Measurements from ENCODE around the gene CATSPER4.

Gene CATSPER4

DNA sequence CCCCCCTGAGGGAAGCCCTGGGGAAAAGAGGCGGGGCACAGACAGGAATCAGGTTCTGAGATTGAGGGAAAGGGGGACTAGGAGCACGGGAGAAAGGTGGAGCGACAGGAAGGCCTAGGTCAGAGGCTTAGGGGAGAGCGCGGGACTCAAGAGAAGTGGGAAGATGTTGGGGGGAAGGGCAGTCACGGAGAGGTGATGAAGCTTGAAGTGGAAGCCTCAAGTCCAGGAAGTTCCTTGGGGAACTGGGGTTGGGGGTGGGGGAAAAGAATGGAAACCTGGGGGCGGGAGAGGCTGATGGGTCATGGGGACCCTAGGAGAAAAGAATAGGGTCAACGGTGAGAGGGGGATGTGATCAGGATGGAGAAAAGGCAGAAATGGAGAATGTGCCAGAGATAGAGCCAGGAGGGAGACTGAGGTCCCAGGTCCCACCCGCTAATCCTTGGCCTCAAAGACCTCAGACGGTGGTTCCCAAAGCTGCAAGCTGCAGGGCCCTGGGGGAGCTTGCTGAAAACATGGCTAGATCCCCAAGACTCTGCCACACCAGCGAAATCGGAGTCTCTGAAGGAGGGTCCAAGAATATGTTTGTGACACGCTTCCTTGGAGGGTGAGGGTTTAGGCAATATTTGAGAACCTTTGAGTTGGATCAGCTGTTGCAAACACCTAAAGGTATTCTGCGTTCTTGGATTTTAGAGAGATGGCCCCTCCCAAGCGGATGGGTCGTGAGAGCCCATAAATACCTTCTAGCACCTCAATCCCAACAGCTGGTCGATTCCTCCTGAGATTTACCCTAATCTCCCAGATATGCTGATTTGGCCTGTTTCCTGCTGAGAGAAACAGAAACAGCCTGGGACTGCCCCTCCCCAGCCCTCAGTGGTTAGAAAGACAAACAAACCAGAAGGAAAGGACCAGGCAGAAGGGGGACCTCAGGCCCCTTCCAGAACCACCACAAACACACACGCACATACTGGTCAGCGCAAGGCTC is 25.2 kb upstream of the CATSPER4 start:
- DNase-seq (ENCODE audit: low read depth), result no peak

DNA sequence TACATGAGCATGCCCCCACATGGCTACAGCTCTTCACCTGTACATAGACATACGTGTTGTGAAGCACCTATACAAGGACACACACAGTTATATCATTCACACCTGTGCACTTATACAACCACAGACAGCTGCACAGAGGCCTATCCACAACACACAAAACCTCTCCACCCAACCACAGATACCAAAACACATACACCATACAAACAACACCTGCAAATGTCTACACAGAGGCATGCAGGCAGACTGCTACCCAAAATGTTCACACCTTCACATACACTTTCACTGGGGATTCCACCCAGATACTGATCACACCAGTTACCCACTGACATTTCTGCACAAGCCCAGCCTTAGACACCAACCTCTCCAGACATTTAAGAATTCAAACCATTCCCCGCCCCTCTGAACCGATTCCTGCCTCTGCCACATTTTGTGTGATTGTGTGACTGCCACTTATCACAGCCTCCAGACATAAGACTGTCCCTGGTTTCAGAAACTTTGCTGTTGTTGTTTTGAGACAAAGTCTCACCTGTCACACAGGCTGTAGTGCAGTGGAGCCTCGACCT is 23.6 kb upstream of the CATSPER4 start:
- DNase-seq (ENCODE audit: low read depth), result no peak

DNA sequence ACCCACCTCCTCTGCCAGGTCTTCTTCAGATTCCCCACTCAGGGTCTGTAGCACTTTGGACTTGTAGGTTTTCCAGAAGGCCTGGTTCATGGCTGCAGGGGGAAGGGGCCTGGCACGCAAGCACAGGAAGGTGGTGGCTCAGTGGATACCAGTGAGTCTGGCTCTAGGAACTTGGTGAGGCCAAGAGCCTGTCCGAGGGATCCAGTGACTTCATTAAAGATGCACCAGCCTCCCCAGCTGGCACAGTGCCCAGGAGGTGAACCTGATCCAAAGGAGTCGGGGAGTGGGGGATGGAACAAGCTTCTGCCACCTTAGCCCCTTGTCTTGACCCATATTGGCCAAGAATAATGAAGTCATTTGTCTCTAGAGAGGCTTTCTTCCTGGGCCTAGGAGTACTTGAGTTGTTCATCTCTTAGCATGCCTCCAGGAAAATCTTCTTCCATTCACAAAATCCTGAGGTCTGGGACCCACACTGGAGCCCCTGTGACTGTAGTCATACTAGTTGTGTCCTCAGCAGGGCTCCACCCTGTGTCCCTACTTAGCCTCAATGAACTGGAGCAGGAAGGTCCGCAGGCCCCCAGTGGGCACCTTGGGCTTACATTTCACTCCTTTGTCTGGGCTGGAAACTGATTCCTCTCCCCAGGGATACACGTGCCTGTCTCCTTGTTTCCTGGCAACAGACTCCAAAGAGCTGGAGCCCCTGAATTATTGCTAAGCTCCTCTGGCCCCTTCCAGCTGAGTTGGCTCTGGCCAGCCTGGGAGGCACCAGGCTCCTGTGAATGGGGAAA is 21.8 kb upstream of the CATSPER4 start, which contains the start of gene C1orf232:
C1orf232 (minus strand) TSS at position 554 of the 788 bp plus-strand sequence; CDS start at position 90, 464 bp downstream.
- DNase-seq (ENCODE audit: low read depth), result no peak

DNA sequence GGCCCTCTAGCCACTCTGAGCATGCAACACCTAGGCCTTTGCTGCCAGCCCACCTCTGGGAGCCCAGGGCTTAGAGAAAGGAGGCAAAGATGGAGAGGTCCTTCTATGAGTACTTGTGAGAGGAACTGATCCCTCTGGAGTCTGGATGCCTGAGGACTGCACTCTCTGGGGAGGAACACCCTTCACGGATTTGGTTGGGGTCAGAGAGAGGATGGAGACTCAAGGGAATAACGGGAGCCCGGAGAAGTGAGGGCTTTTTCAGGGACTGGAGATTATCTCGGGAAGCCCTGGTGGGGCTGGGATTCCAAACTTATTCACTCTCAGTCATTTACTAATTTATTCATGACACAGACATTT is 21.2 kb upstream of the CATSPER4 start:
- DNase-seq (ENCODE audit: low read depth), result no peak

DNA sequence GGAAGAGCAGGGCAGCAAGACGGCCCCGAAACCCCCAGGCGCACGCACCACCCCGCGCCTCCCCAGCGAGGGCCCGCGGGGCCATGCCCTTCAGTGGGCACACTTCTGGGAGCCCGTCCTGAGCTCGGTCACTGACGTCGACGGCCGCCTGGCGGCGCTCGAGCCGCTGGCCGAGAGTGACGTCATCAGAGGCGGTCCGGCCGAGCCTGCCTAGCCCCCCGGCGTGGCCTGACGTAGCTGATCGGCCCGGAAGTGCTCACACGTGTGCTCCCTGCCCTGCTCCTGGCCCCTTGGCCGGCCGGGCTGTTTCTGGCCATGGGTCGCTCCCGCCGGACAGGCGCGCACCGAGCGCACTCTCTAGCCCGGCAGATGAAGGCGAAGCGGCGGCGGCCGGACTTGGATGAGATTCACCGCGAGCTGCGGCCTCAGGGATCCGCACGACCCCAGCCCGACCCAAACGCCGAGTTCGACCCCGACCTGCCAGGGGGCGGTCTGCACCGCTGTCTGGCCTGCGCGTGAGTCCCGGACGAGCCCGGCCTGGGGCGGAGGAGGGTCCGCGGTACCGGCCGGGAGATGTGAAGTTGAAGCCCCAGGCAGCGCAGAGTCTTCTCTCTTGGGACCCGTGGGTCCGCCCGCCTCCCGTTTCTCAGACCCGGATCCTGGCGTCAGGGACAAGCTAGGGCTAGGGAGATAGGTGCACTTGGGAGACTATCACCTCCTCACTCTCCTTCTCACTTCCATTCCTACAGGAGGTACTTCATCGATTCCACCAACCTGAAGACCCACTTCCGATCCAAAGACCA is 20.5 kb upstream of the CATSPER4 start, which contains the start of gene ZNF593:
ZNF593 (plus strand) TSS at position 240 of the 803 bp plus-strand sequence; CDS start at position 316, 76 bp downstream.
- peak; percentile 88 for DNase-seq (ENCODE audit: low read depth)

DNA sequence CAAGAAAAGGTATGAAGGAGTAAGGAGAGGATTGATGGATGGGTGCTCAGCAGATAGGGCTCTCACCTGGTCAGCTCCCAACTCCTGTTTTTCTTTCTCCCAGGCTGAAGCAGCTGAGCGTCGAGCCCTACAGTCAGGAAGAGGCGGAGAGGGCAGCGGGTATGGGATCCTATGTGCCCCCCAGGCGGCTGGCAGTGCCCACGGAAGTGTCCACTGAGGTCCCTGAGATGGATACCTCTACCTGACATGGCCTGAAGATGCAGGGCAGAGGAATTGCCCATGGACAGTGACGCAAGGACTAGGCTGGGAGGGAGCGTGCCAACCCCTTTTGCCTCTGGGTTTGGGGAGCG is 20.0 kb upstream of the CATSPER4 start:
- DNase-seq (ENCODE audit: low read depth), result no peak

DNA sequence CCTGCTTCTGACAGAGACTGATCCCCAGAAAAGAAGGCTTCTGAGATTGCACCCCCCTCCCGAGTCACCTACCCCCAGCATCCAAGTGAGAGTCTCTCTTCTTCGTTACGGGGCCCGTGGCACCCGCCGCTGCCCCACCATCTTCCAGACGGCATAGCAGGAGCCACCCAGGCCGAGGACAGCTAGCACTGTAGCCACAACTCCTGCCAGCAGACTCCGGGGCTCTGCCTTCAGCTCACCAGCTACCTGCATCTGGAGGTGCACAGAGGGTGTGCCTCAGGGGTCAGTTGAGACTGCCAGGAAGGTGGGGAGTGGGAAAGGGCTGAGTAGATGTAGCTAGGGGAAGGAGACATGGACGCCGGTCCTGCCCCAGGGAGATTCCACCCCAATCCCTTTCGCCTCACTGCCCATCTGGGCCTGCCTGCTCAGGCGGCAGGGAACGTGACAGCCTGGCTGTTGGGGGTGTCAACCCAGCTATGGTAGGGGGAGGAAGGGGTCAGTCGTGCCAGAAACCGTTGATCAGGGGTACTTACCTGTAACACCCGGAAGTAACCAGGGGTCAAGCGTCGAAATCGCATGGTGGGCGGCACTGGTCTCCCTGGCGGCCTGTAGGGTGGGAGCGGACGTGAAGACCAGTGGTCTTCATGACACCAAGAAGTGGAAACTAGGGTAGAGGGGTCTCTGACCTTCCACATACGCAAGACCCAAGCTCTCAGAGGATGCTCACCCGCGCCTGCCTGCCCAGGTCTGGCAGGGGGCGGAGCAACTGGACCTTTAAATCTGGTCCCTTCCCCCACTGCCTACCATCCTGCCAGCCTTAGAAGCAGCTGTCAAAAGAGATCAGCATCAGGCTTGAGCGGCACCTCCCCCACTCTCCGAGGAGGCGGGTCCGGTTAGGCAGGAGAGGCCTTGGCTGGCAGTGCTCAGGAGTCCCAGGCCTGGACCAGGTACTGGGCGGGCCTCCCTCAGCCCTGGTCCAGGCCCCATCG is 19.0 kb upstream of the CATSPER4 start, which contains the start of gene ZNF593OS:
ZNF593OS (minus strand) TSS at position 749 of the 989 bp plus-strand sequence; CDS start at position 578, 171 bp downstream.
- DNase-seq (ENCODE audit: low read depth), result no peak

DNA sequence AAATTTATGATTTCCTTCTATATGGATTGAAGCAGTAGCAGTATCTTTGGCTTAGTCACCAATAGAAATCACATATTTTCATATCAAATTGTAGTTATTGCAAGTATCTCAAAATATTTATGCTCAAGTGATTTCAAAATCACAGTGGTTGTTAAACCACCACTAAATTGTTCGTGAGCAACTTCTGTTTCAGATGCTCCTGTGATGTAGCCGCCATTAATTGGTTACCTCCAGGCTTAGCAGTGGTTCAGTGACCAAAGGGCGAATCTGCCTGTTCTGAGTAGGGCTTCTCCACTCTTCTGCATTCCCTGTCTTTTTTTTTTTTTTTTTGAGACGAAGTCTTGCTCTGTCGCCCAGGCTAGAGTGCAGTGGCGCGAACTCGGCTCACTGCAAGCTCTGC is 15.1 kb upstream of the CATSPER4 start:
- DNase-seq (ENCODE audit: low read depth), result no peak

DNA sequence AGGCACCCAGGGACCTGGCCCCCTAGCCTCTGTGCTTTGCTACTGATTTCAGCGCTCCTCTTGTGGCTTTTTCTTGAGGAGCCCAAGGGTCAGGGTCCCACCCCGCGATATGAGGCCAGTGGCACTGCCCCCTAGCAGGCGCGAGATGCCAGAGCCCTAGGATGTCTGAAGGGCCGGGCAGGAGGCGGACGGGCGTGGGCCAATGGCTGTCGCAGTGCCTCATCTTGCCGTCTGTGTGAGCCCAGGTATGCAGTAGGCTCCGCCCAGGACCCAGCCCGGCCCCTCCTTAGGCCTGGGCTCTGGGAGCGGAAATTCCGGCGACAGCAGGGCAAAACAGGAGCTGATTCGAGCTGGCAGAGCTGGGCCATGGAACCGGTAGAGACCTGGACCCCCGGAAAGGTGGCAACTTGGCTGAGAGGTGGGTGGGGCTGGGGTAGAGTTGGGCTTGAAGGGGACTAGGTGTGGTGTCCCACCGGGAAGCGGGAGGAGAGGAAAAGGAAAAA is 13.2 kb upstream of the CATSPER4 start, which contains the start of gene CNKSR1:
CNKSR1 (plus strand) TSS at position 310 of the 503 bp plus-strand sequence; CDS start at position 367, 57 bp downstream.
- DNase-seq (ENCODE audit: low read depth), result no peak

DNA sequence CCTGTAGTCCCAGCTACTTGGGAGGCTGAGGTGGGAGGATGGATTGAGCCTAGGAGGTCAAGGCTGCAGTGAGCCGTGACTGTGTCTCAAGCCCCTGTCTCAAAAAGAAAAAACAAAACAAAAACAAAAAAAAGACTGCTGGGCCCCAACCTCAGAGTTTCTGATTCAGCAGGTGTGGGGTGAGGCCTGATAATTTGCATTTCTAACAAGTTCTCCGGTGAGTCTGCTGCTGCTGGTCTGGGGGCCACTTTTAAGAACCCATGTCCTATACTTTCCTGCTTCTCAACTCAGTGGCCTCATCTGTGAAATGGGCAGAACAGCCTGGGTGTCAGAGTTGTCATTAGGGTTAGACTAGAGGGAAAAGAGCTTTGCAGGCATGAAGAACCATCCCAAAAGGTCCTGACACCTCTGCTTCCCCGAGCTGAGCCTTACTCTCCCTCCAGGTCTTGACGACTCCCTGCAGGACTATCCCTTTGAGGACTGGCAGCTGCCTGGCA is 10.3 kb upstream of the CATSPER4 start:
- DNase-seq (ENCODE audit: low read depth), result no peak

DNA sequence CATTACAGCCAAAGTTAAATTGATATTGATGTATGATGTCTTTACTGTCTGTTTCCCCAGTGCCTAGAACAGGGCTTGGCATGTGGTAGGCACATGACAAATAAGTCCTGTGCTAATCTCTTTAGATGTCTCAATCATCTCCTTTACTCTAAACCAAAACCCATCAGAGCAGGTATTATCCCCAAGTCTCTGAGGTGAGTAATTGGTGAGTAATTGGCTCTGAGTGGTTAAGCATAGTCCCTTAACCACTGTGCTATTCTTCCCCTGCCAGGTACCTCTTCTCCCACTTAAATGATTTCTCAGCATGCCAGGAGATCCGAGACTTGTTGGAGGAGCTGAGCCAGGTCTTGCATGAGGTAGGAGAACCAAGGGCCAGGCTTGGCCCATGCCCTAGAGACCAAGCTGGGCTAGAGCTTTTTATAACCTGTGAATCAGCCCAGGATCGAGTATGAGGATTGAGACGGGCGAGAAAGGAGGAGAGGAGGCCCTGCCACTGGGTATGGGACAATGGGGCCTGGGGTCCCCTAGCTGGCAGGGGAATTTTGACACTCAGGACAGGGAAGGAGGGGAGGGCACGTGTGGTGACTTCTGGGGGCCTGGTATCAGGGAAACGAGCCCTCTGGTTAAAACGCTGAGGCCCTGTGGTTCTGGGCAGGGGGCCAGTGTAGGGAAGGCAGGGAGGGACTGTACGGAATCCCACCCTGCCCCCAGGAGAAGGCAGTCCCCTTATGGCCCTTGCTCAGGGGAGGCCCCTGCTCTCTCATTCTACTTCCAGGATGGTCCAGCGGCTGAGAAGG is 8.6 kb upstream of the CATSPER4 start:
- no peak for DNase-seq (ENCODE audit: low read depth)

DNA sequence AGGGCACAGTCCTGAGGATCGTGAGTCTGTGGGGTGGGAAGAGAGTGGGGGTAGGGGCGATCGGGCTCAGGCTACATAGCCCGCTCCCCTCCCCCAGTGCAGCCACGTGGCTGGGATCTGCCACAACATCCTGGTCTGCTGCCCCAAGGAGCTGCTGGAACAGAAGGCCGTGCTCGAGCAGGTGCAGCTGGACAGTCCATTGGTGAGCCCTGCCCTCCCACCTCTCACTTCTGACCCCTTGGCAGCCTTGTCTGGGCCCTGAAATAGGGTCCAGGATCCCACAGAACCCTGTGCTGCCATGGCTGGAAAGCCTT is 8.1 kb upstream of the CATSPER4 start:
- no peak for DNase-seq (ENCODE audit: low read depth)

DNA sequence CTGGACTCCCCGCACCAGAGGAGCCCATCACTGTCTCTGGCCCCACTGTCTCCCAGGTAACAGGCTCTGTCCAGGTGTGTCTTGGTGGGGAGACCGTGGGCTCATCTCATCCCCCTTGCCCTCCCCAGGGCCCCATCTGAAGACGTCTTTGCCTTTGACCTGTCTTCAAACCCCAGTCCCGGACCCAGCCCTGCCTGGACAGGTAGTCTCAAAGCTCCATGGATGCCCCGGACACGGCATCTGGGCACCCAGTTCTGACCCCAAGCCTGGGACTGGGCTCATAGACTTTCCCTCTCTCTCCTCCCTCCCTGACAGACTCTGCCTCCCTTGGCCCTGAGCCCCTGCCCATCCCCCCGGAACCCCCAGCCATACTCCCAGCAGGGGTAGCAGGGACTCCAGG is 6.3 kb upstream of the CATSPER4 start:
- DNase-seq (ENCODE audit: low read depth), result no peak

DNA sequence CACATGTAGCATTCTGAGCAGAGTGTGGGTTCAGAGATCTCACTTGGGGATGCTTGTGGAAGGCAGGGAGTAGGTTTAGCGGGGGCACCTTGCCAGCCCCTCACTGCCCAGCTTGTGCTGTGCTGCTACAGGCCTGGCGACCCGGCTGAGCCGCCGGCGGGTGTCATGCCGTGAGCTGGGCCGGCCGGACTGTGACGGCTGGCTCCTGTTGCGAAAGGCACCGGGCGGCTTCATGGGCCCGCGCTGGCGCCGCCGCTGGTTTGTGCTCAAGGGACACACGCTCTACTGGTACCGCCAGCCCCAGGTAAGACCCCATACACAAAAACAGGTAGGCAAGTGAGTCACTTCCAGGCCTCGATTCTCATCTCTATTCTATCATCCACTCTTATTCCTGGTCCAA is 5.5 kb upstream of the CATSPER4 start:
- no peak for DNase-seq (ENCODE audit: low read depth)

DNA sequence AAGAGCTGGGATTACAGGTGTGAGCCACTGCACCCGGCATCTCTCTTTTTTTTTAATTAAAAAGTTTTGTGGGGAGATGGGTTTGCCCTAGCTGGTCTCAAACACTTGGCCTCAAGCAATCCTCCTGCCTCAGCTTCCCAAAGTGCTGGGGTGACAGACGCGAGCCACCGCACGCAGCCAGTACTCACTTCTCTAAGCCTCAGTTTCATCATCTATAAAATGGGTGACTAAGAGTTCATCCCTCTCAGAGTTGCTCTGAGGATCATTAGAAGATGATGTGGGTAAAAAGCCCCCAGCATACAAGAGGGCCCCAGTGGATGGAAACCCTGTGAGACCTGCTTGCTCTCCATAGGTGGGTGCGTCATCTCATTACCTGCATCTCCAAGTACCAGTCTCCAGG is 2.5 kb upstream of the CATSPER4 start:
- no peak for DNase-seq (ENCODE audit: low read depth)

DNA sequence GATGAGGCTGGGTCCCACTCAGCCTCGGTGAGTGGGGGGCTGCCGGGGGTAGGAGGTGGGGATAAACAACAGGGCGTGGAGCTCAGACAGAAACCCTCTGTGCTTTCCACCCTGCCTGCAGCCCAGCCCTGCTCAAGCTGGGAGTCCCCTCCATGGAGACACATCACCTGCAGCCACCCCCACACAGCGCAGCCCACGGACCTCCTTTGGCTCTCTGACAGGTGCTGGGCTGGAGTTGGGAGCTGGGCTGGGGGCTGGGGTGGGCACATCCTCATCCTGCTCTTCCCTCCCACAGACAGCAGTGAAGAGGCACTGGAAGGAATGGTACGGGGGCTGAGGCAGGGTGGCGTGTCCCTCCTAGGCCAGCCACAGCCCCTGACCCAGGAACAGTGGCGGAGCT is 1.9 kb upstream of the CATSPER4 start:
- DNase-seq (ENCODE audit: low read depth), result no peak

DNA sequence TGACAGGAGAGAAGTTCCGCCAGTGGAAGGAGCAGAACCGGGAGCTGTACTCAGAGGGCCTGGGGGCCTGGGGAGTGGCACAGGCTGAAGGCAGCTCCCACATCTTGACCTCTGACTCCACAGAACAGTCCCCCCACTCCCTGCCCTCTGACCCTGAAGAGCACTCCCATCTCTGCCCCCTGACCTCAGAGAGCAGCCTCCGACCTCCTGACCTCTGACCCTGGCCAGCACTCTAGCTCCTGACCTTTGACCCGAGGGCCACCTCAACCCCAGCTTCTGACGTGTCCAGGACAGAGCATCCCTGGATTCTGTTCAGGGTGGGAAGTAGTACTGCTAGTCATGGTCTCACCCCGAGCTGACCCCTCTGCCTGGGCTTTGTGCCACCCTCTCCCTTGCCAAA is 1.1 kb upstream of the CATSPER4 start:
- DNase-seq (ENCODE audit: low read depth), result no peak

DNA sequence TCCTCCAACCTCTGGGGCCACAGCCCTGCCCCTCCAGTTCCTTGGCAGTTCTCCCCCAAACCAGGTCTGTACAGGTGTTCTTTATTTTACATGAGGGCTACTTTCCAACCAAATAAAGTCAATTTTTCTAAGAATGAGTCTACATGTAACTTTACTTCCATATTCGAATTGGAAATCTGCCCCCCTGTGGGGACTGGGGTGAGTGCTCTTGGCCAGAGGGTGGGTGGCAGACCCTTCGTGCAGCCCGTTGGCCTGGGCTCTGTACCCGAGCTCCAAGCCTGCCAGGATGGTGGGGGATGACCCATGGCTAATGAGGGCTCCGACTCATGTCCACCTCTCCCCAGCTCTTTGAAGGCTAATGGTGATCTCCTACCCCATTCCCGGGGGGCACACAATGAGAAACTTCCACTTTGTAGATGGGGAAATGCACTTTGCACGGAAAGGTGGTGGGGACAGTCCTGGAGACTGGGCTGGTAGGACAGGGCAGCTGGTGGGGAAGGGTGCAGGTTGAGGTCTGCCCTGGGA is 589 bp upstream of the CATSPER4 start:
- no peak for DNase-seq (ENCODE audit: low read depth)

DNA sequence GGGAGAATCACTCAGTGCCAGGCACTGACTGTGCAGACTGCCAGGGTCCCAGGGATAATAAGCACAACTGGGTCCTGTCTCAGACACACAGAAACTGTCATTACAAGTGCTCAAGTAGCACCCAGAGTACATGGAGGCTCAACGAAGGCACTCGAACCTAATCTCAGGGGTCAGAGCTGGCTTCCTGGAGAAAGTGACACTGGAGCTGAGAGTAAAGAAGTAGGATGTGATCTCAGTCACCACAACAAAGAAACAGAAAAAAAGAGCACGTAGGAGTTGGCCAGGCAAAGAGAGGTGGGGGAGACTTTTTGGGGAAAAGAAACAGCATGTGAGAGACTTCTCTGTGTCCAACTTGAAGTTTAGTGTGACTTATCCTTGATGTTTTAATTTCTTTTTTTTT is 1.3 kb downstream of the CATSPER4 start:
- DNase-seq (ENCODE audit: low read depth), result no peak

Data from iris pigment epithelial cell (primary cell).